Stromal cell of bone marrow (primary cell): Measurements from ENCODE around the gene INPPL1.

ENCODE experiments used
- DNase-seq: peaks from one replicate; pipeline ENCODE4 v3.0.0-alpha.2; 2012; ENCODE audit warnings: low read depth

The INPPL1 gene

GRCh38 chr11:72216638-72217037 is 7.9 kb upstream of the INPPL1 start, which contains the start of gene FOLR2:
Gene FOLR2, plus strand, starts transcription at chr11:72216794. Its CDS starts 1,791 bp downstream, at chr11:72218585.
- no peak for DNase-seq

- DNase-seq, result no peak
Measured at GRCh38 chr11:72217841-72218240, 6.7 kb upstream of the INPPL1 start.

- DNase-seq, result no peak
Measured at GRCh38 chr11:72218251-72218745, 6.3 kb upstream of the INPPL1 start.

GRCh38 chr11:72220696-72221363 is 3.7 kb upstream of the INPPL1 start:
- no peak for DNase-seq

GRCh38 chr11:72221386-72222075 is 3.0 kb upstream of the INPPL1 start:
- no peak for DNase-seq

GRCh38 chr11:72222106-72222891 is 2.3 kb upstream of the INPPL1 start:
- DNase-seq, result no peak

- DNase-seq, result peak; percentile 63
Measured at GRCh38 chr11:72222907-72223614, 1.5 kb upstream of the INPPL1 start.

- DNase-seq, result no peak
Measured at GRCh38 chr11:72223615-72224563, 678 bp upstream of the INPPL1 start.

- no peak for DNase-seq
Measured at GRCh38 chr11:72225411-72225951, 914 bp downstream of the INPPL1 start.

- no peak for DNase-seq
Measured at GRCh38 chr11:72226701-72227100, 2.1 kb downstream of the INPPL1 start.

- DNase-seq, result no peak
Measured at GRCh38 chr11:72227316-72228228, 3.0 kb downstream of the INPPL1 start.

GRCh38 chr11:72228229-72228843 is 3.8 kb downstream of the INPPL1 start:
- no peak for DNase-seq

GRCh38 chr11:72228844-72229231 is 4.3 kb downstream of the INPPL1 start:
- DNase-seq, result no peak

- DNase-seq, result no peak
Measured at GRCh38 chr11:72229336-72229924, 4.9 kb downstream of the INPPL1 start.

GRCh38 chr11:72229925-72230763 is 5.6 kb downstream of the INPPL1 start:
- no peak for DNase-seq

GRCh38 chr11:72230764-72231365 is 6.3 kb downstream of the INPPL1 start:
- no peak for DNase-seq
